ENCODE results near the gene ELAVL4. TPM values are rescaled to one million over a fixed set of nuclear protein-coding genes. Genes with fewer than 3 reads are reported as not detected.

Gene ELAVL4
- total RNA-seq, 1 donor from 2014 or later = 0.12 TPM

DNA sequence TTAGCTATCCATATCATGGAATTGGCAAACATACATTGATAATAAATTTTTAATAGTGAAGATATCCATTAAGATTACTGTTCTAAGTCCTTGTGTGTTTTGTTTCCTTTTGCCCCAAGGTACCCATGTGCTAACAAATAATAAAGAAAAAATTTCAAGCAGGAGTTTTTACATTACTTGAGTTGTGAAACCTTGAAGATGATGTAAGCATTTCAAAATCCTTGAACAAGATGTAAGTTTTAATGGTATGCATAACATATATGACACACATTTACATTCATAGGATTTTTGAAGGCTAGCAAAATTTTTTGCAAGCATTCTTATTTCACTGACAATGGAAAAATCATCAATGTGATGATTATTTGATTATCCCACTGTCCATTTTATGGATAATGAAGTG is 10.9 kb upstream of the ELAVL4 start:
- intact Hi-C loops (cut with DNase I) = no loop called here
- Histone ChIP-seq H3K27ac (no peak overlapping the region), H3K4me1 (no peaks in the 10 kb centered on the region), H3K4me3 (no peak overlapping the region), H3K27me3 (no peaks in the 10 kb centered on the region), H3K9me3 (no peaks in the 10 kb centered on the region), H3K36me3 (no peaks in the 10 kb centered on the region)
- no peak for ATAC-seq
- TF ChIP-seq, protein P1, sequence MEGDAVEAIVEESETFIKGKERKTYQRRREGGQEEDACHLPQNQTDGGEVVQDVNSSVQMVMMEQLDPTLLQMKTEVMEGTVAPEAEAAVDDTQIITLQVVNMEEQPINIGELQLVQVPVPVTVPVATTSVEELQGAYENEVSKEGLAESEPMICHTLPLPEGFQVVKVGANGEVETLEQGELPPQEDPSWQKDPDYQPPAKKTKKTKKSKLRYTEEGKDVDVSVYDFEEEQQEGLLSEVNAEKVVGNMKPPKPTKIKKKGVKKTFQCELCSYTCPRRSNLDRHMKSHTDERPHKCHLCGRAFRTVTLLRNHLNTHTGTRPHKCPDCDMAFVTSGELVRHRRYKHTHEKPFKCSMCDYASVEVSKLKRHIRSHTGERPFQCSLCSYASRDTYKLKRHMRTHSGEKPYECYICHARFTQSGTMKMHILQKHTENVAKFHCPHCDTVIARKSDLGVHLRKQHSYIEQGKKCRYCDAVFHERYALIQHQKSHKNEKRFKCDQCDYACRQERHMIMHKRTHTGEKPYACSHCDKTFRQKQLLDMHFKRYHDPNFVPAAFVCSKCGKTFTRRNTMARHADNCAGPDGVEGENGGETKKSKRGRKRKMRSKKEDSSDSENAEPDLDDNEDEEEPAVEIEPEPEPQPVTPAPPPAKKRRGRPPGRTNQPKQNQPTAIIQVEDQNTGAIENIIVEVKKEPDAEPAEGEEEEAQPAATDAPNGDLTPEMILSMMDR (IDR thresholded peaks at IDR 0.05) = no peak
- DNase-seq = no peak

DNA sequence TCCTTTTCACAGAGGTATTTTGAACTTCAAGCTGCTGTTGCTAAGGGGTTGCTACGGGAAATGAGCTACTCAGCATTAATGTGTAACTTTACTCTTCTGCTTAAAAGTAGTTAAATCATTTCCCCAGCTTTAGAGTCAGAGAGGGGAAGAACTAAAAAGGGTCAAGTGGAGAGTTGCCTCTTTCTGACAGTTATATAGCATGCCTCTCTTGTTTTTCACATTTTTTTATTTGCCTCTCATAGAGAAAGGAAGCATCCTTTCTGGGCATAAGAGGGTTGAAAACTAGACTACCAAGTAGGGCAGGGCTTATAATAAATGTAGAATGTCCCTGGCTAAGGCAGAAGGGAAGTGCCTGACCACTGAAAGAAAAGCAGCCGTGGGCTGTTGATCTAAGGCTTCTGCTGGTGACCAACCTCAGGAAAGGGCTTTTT is 10.1 kb upstream of the ELAVL4 start:
- ATAC-seq (no peak), DNase-seq (no peak)
- H3K9me3 ChIP-seq = no peaks in the 10 kb centered on the region
- no peaks in the 10 kb centered on the region for H3K27me3 ChIP-seq
- H3K4me1 ChIP-seq = no peaks in the 10 kb centered on the region
- no peak overlapping the region for H3K4me3 ChIP-seq
- no peaks in the 10 kb centered on the region for H3K36me3 ChIP-seq
- no peak overlapping the region for H3K27ac ChIP-seq
- intact Hi-C loops (cut with DNase I) = no loop called here
- TF ChIP-seq, protein P1 (IDR thresholded peaks at IDR 0.05) = no peak

DNA sequence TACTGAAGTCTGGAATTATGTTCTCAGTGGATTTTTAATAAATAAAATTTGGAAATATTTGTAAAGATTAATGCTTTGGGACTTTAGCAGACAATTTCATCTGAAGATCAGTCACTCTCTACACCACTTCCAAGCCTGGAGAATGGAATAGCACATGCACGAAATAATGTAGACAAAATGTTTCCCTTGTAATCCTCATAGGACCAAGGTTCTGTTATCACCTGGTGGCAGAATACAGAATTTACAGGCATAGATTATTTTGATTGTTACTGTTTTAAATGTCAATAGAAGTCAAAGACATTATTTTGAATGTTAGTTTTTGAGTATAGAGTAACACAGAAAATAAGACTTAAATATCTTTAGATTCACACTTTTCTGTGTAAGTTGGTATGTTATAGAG is 9.1 kb upstream of the ELAVL4 start:
- Histone ChIP-seq H3K27me3 (peaks cover 7% of the 10 kb centered on the region), H3K4me3 (no peak overlapping the region), H3K9me3 (no peaks in the 10 kb centered on the region), H3K4me1 (no peaks in the 10 kb centered on the region), H3K27ac (no peak overlapping the region), H3K36me3 (no peaks in the 10 kb centered on the region)
- ATAC-seq = no peak
- intact Hi-C loops (cut with DNase I) = no loop called here
- TF ChIP-seq, protein P1 (IDR thresholded peaks at IDR 0.05) = no peak
- no peak for DNase-seq

DNA sequence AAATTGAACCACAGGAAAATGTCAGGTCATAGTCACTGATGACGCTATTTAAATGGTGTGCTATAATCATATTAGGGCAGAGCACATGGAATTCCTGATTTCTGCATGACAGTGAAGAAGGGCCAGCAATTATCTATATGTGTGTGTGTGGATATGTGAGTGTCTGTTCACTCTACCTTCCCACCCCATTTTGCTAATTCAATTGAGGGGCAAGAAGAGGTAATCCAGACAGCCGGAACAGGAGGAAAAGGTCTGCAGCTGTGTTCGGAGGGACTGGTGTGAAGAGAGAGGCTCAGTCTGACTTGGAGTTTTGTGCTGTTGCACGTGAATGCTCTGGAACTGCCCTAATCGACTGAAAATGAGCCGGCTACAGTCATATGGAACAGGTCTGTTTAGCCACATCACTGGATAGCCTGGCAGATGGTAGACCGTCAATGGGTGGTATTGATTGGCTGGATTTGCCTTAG is 5.1 kb upstream of the ELAVL4 start:
- TF ChIP-seq, protein P1 (IDR thresholded peaks at IDR 0.05) = no peak
- no peak overlapping the region for H3K4me3 ChIP-seq
- DNase-seq (no peak), ATAC-seq (no peak)
- no peaks in the 10 kb centered on the region for H3K9me3 ChIP-seq
- no peaks in the 10 kb centered on the region for H3K36me3 ChIP-seq
- no peaks in the 10 kb centered on the region for H3K4me1 ChIP-seq
- intact Hi-C loops (cut with DNase I) = no loop called here
- no peak overlapping the region for H3K27ac ChIP-seq
- H3K27me3 ChIP-seq = peaks cover 17% of the 10 kb centered on the region

DNA sequence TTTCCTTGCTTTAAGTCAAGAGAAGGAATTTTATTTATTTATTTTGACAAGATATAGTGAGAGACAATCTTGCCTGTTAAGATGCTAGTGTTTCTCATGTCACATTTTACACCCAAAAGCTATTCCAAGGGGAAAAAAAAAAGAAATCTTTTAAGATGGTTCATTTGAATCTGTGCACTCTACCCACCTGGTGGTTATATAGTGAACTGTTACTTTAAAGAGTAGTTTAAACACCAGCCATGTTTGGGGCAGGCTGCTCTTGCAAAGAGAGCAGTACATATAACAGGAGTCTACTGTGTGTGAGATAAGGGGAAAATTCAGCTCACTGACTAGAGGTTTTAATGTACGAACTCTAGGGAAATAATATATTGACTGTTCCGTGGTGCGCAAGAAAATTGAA is 3.3 kb upstream of the ELAVL4 start:
- no peak overlapping the region for H3K4me3 ChIP-seq
- no peak overlapping the region for H3K27ac ChIP-seq
- ATAC-seq (no peak), DNase-seq (no peak)
- no peaks in the 10 kb centered on the region for H3K9me3 ChIP-seq
- no peaks in the 10 kb centered on the region for H3K36me3 ChIP-seq
- intact Hi-C loops (cut with DNase I) = no loop called here
- peaks cover 22% of the 10 kb centered on the region for H3K27me3 ChIP-seq
- TF ChIP-seq, protein P1 (IDR thresholded peaks at IDR 0.05) = peak; percentile 14
- H3K4me1 ChIP-seq = no peaks in the 10 kb centered on the region
